ENCODE measurements around the gene NT5C.
"Not testable (repeated sequence)": the region's sequence is repeated elsewhere in the genome, so short reads cannot be mapped to it uniquely, and the experiment has no call there.

- TF ChIP-seq ELF1 (IDR thresholded peaks at IDR 0.05; ENCODE audit: borderline replicate concordance, low read depth); FOSL1 (IDR thresholded peaks at IDR 0.05; ENCODE audit: low read depth); EZH2 (IDR thresholded peaks at IDR 0.05); YY1 (IDR thresholded peaks at IDR 0.05; ENCODE audit: extremely low read depth, insufficient replicate concordance, low read depth, low read length); CTCF (IDR thresholded peaks at IDR 0.05 in 2 of 3, conservative IDR thresholded peaks at IDR 0.05 in 1 of 3; ENCODE audit: borderline replicate concordance in 1 of 3, insufficient read depth in 1 of 3, low read depth in 2 of 3, low read length in 2 of 3); MAX (IDR thresholded peaks at IDR 0.05): not testable (repeated sequence)
Observed at GRCh38 chr17:75127936-75128335, 3.6 kb downstream of the NT5C start.

All from HCT116 (cell line).